Small intestine (tissue), 4 donors: ENCODE results near the gene MPZL3. TPM values are rescaled to one million over a fixed set of nuclear protein-coding genes. Genes with fewer than 3 reads are reported as not detected.

Source experiments
- polyA plus RNA-seq, 4 donors: library from polyadenylated mRNA; stranded (reverse) in 3 of 4; unstranded in 1 of 4; fragments of 200-250 nt in 3 of 4; fragments of 120-200 nt in 1 of 4; gene quantifications; one replicate each; pipeline versions ENCODE4 v1.2.1 to v1.2.3, GENCODE V29; 2013
- donor health status: healthy with polysubstance abuse.
- donor health status: Bipolar disorder and iron deficiency.
- donor health status: healthy.

MPZL3 gene
- polyA plus RNA-seq, 4 donors: 3.0 to 24.9 (median 4.0) TPM

Other genes starting within 250 kb of the MPZL3 start
- 100 to 1,000 TPM in 1 of 4 donors, 10 to 100 TPM in 3; 20.0 to 117 (median 44.3) TPM for gene TMPRSS4, start 175.3 kb downstream of the MPZL3 start, polyA plus RNA-seq
- under 1 TPM in 2 of 4 donors, not detected in 2; 0.03 to 0.44 TPM for gene SMIM35, start 165.4 kb downstream of the MPZL3 start, polyA plus RNA-seq
- 1 to 10 TPM in 3 of 4 donors, under 1 TPM in 1; 0.45 to 3.8 (median 2.1) TPM for gene SCN4B, start 99.5 kb downstream of the MPZL3 start, polyA plus RNA-seq
- 1 to 10 TPM in 2 of 4 donors, under 1 TPM in 1, not detected in 1; under 0.01 to 2.3 (median 1.0) TPM for gene SCN2B, start 75.7 kb downstream of the MPZL3 start, polyA plus RNA-seq
- gene JAML, start 27.4 kb downstream of the MPZL3 start, polyA plus RNA-seq: 10 to 100 TPM in 2 of 4 donors, 1 to 10 TPM in 2; 4.2 to 33.9 (median 13.3) TPM
- gene MPZL2, start 11.9 kb upstream of the MPZL3 start, polyA plus RNA-seq: 10 to 100 TPM in 2 of 4 donors, 1 to 10 TPM in 2; 1.6 to 44.2 (median 15.3) TPM
- 10 to 100 TPM in 1 of 4 donors, 1 to 10 TPM in 3; 5.9 to 13.8 (median 7.1) TPM for gene CD3E, start 52.4 kb upstream of the MPZL3 start, polyA plus RNA-seq
- gene CD3D, start 90.3 kb upstream of the MPZL3 start, polyA plus RNA-seq: 10 to 100 TPM in 1 of 4 donors, 1 to 10 TPM in 3; 5.4 to 14.6 (median 7.0) TPM
- 1 to 10 TPM in 3 of 4 donors, under 1 TPM in 1; 0.45 to 7.3 (median 1.4) TPM for gene CD3G, start 92.0 kb upstream of the MPZL3 start, polyA plus RNA-seq
- 10 to 100 TPM; 11.3 to 42.3 (median 14.2) TPM for gene UBE4A, start 107.2 kb upstream of the MPZL3 start, polyA plus RNA-seq
- 100 to 1,000 TPM; 234 to 332 (median 284) TPM for gene ATP5MG, start 149.2 kb upstream of the MPZL3 start, polyA plus RNA-seq
- 10 to 100 TPM in 2 of 4 donors, 1 to 10 TPM in 2; 7.3 to 33.5 (median 9.5) TPM for gene KMT2A, start 184.1 kb upstream of the MPZL3 start, polyA plus RNA-seq